ENCODE results near the gene SLC35E1. TPM values are rescaled to one million over a fixed set of nuclear protein-coding genes. Genes with fewer than 3 reads are reported as not detected.

SLC35E1 gene
- total RNA-seq, 5 donors from 2014 or later (not counting 1 experiment from before 2014, with no cell fraction given) = 32.7 to 67.5 (median 36.9) TPM

- H3K27me3 ChIP-seq (replicated peaks in 1 of 2; ENCODE audit: control insufficient read depth in 2 of 2, extremely low read depth in 1 of 2, insufficient read depth in 2 of 2, low read length in 1 of 2) = no peaks in the 10 kb centered on the region
- peak overlapping the region; percentile 84 for H3K27ac ChIP-seq (ENCODE audit: low read length)
- Mint-ChIP-seq H3K36me3 (peaks cover 36% of the 10 kb centered on the region), H3K4me1 (peaks cover 32 to 57% (median 40%) of the 10 kb centered on the region in 3 donors), H3K4me3 (peak overlapping the region; percentile 69 to 75 (median 74)), H3K27ac (peak overlapping the region; percentile 99), H3K9me3 (no peaks in the 10 kb centered on the region), H3K27me3 (no peaks in the 10 kb centered on the region)
- WGBS (ENCODE audit: insufficient coverage) = no CpG with 5 or more reads among the region's 5 CpGs
- no peak for ATAC-seq (replicated peaks in 1 of 4)
- POLR2A ChIA-PET = interaction anchor here in 1 of 2 donors (0.8 to 1.2 kb wide), 6 partner anchors 7 to 94 kb away, joined by 3 to 7 read pairs (median 4); partner anchors contain the start of gene CALR3
- H3K9me3 ChIP-seq = no peaks in the 10 kb centered on the region
- H3K4me3 ChIP-seq (ENCODE audit: control insufficient read depth in 1 of 2, extremely low read depth in 1 of 2, low read length in 1 of 2) = peak overlapping the region in 1 of 2 donors; percentile 32
- peaks cover 2 to 41% of the 10 kb centered on the region in 2 donors for H3K36me3 ChIP-seq (ENCODE audit: control insufficient read depth in 2 of 2, extremely low read depth in 1 of 2, insufficient read depth in 1 of 2, low read length in 1 of 2)
- CTCF ChIA-PET = interaction anchor here in 1 of 2 donors (0.8 to 1.5 kb wide), 5 partner anchors 17 to 27 kb away, joined by 3 to 11 read pairs (median 5); no protein-coding TSS in a partner anchor
- peaks cover 10 to 61% of the 10 kb centered on the region in 2 experiments for H3K4me1 ChIP-seq (ENCODE audit: control insufficient read depth in 1 of 2, extremely low read depth in 1 of 2, insufficient read depth in 2 of 2, low read length in 2 of 2)
- DNase-seq = no peak
These were observed 5.5 kb downstream of the SLC35E1 start for GRCh38 chr19:16566702-16567101.

DNA sequence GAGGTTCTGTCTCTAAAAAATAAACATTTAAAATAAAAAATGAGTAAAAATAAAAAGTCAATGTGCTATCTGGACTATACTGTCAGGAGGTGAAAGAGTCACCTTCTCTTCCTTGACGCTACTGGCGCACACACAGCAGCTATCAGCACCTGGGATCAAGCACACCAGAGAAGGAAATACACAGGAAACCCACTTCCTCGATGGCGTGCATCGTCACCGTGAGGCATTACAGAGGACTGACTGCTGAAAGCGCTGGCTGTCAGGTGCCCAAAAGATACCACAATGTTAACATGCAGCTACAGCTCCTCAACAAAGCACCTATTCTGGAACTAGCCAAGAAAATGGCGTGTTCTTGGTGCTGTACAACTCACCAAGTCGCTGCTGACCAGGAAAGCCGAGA, 6.1 kb downstream of the SLC35E1 start:
- ATAC-seq (replicated peaks in 1 of 4) (peak; percentile 99 to 100 (median 100)), DNase-seq (peak; percentile 64 to 95 (median 87))
- Histone ChIP-seq H3K4me1 (ENCODE audit: control insufficient read depth in 1 of 2, extremely low read depth in 1 of 2, insufficient read depth in 2 of 2, low read length in 2 of 2) (peaks cover 10 to 55% of the 10 kb centered on the region in 2 experiments), H3K9me3 (no peaks in the 10 kb centered on the region), H3K27ac (ENCODE audit: low read length) (peak overlapping the region; percentile 84), H3K4me3 (ENCODE audit: control insufficient read depth in 1 of 2, extremely low read depth in 1 of 2, low read length in 1 of 2) (peak overlapping the region in 1 of 2 donors; percentile 32), H3K36me3 (ENCODE audit: control insufficient read depth in 2 of 2, extremely low read depth in 1 of 2, insufficient read depth in 1 of 2, low read length in 1 of 2) (peaks cover 8 to 46% of the 10 kb centered on the region in 2 donors), H3K27me3 (replicated peaks in 1 of 2; ENCODE audit: control insufficient read depth in 2 of 2, extremely low read depth in 1 of 2, insufficient read depth in 2 of 2, low read length in 1 of 2) (no peaks in the 10 kb centered on the region)
- CTCF ChIA-PET = interaction anchor here in 1 of 2 donors (0.6 to 1.5 kb wide), 5 partner anchors 18 to 63 kb away, joined by 3 to 11 read pairs (median 3); no protein-coding TSS in a partner anchor
- POLR2A ChIA-PET = interaction anchor here in 1 of 2 donors (0.5 to 1.2 kb wide), 7 partner anchors 8 to 94 kb away, joined by 3 to 7 read pairs (median 3); partner anchors contain the start of gene CALR3
- H3K36me3 Mint-ChIP-seq = peaks cover 41% of the 10 kb centered on the region
- no peaks in the 10 kb centered on the region for H3K9me3 Mint-ChIP-seq
- H3K4me3 Mint-ChIP-seq = peak overlapping the region; percentile 69 to 75 (median 74)
- 4% methylated on average over 10 of the region's 10 CpGs for WGBS (ENCODE audit: insufficient coverage)
- peaks cover 26 to 52% (median 35%) of the 10 kb centered on the region in 3 donors for H3K4me1 Mint-ChIP-seq
- no peaks in the 10 kb centered on the region for H3K27me3 Mint-ChIP-seq
- H3K27ac Mint-ChIP-seq = peak overlapping the region; percentile 99

DNA sequence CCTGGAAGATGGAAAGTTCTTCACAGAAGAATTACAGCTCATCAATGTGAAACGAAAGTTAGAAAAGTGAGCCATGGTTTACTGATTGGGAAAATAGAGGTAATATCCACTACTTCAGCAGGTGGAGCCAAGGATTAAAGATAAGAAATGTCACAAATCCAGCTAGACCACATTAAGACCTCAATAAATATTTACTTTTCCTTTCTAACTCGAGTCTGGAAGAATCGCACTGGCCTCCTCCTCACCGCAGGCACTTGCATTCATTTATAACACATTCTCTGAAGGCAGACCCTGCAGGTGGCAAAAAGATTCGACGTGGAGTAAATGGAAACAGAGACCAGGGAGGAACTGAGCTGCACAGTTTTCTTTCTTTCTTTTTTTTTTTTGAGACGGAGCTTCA, 7.4 kb downstream of the SLC35E1 start:
- no peaks in the 10 kb centered on the region for H3K27me3 ChIP-seq (replicated peaks in 1 of 2; ENCODE audit: control insufficient read depth in 2 of 2, extremely low read depth in 1 of 2, insufficient read depth in 2 of 2, low read length in 1 of 2)
- peaks cover 10 to 43% of the 10 kb centered on the region in 2 experiments for H3K4me1 ChIP-seq (ENCODE audit: control insufficient read depth in 1 of 2, extremely low read depth in 1 of 2, insufficient read depth in 2 of 2, low read length in 2 of 2)
- H3K4me3 ChIP-seq (ENCODE audit: control insufficient read depth in 1 of 2, extremely low read depth in 1 of 2, low read length in 1 of 2) = no peak overlapping the region
- H3K36me3 ChIP-seq (ENCODE audit: control insufficient read depth in 2 of 2, extremely low read depth in 1 of 2, insufficient read depth in 1 of 2, low read length in 1 of 2) = peaks cover 15 to 47% of the 10 kb centered on the region in 2 donors
- no peaks in the 10 kb centered on the region for H3K9me3 Mint-ChIP-seq
- DNase-seq = no peak
- CTCF ChIA-PET = no interaction called here
- no peaks in the 10 kb centered on the region for H3K9me3 ChIP-seq
- POLR2A ChIA-PET = no interaction called here
- ATAC-seq (replicated peaks in 1 of 4) = no peak
- H3K4me3 Mint-ChIP-seq = peak overlapping the region in 1 of 3 donors; percentile 27
- H3K36me3 Mint-ChIP-seq = peaks cover 46% of the 10 kb centered on the region
- H3K27me3 Mint-ChIP-seq = no peaks in the 10 kb centered on the region
- peaks cover 22 to 39% (median 24%) of the 10 kb centered on the region in 3 donors for H3K4me1 Mint-ChIP-seq
- 90% methylated on average over 2 of the region's 7 CpGs for WGBS (ENCODE audit: insufficient coverage)
- no peak overlapping the region for H3K27ac ChIP-seq (ENCODE audit: low read length)
- H3K27ac Mint-ChIP-seq = peak overlapping the region; percentile 39 to 65

GRCh38 chr19:16562608-16563025, 9.6 kb downstream of the SLC35E1 start:
- Mint-ChIP-seq H3K27ac (no peak overlapping the region), H3K4me3 (no peak overlapping the region), H3K9me3 (no peaks in the 10 kb centered on the region), H3K36me3 (peaks cover 44% of the 10 kb centered on the region), H3K4me1 (peaks cover 10 to 26% (median 16%) of the 10 kb centered on the region in 3 donors), H3K27me3 (no peaks in the 10 kb centered on the region)
- POLR2A ChIA-PET = no interaction called here
- CTCF ChIA-PET = no interaction called here
- peaks cover 10 to 28% of the 10 kb centered on the region in 2 experiments for H3K4me1 ChIP-seq (ENCODE audit: control insufficient read depth in 1 of 2, extremely low read depth in 1 of 2, insufficient read depth in 2 of 2, low read length in 2 of 2)
- WGBS (ENCODE audit: insufficient coverage) = 96% methylated on average over 5 of the region's 6 CpGs
- H3K27ac ChIP-seq (ENCODE audit: low read length) = no peak overlapping the region
- H3K9me3 ChIP-seq = no peaks in the 10 kb centered on the region
- H3K27me3 ChIP-seq (replicated peaks in 1 of 2; ENCODE audit: control insufficient read depth in 2 of 2, extremely low read depth in 1 of 2, insufficient read depth in 2 of 2, low read length in 1 of 2) = no peaks in the 10 kb centered on the region
- H3K4me3 ChIP-seq (ENCODE audit: control insufficient read depth in 1 of 2, extremely low read depth in 1 of 2, low read length in 1 of 2) = no peak overlapping the region
- ATAC-seq (replicated peaks in 1 of 4) (no peak), DNase-seq (no peak)
- H3K36me3 ChIP-seq (ENCODE audit: control insufficient read depth in 2 of 2, extremely low read depth in 1 of 2, insufficient read depth in 1 of 2, low read length in 1 of 2) = peaks cover 15 to 42% of the 10 kb centered on the region in 2 donors

DNA sequence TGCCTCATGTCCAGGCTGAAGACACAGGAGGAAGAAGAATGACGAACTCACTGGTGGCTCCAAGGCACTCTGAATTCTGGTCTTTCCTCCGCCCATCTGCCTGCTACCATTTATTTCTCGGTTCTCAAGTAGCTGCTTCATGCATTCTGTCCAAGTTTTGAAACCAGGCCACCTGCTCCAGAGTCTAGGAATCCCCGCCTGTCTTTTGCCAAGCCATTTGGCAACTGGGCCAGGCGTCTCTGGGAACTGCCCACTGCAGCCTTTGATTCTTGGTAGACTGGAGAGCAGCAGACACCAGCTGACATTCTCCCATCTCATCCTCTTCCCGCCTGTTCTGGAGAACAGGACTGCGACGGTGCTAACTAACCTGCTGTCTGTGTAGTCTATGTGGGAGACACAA, 10.8 kb downstream of the SLC35E1 start:
- DNase-seq (no peak), ATAC-seq (replicated peaks in 1 of 4) (no peak)
- H3K4me1 ChIP-seq (ENCODE audit: control insufficient read depth in 1 of 2, extremely low read depth in 1 of 2, insufficient read depth in 2 of 2, low read length in 2 of 2) = peaks cover 4 to 15% of the 10 kb centered on the region in 2 experiments
- H3K4me1 Mint-ChIP-seq = peaks cover 7 to 18% (median 10%) of the 10 kb centered on the region in 3 donors
- no peak overlapping the region for H3K4me3 ChIP-seq (ENCODE audit: control insufficient read depth in 1 of 2, extremely low read depth in 1 of 2, low read length in 1 of 2)
- H3K36me3 ChIP-seq (ENCODE audit: control insufficient read depth in 2 of 2, extremely low read depth in 1 of 2, insufficient read depth in 1 of 2, low read length in 1 of 2) = peaks cover 17 to 48% of the 10 kb centered on the region in 2 donors
- no peak overlapping the region for H3K4me3 Mint-ChIP-seq
- 98% methylated on average over 4 of the region's 8 CpGs for WGBS (ENCODE audit: insufficient coverage)
- ChIA-PET POLR2A (interaction anchor here in 1 of 2 donors (0.6 kb wide), 1 partner anchor 33 kb away, joined by 3 read pairs; no protein-coding TSS in a partner anchor), CTCF (no interaction called here)
- H3K27me3 Mint-ChIP-seq = no peaks in the 10 kb centered on the region
- no peak overlapping the region for H3K27ac ChIP-seq (ENCODE audit: low read length)
- H3K9me3 Mint-ChIP-seq = no peaks in the 10 kb centered on the region
- H3K9me3 ChIP-seq = no peaks in the 10 kb centered on the region
- peaks cover 42% of the 10 kb centered on the region for H3K36me3 Mint-ChIP-seq
- no peaks in the 10 kb centered on the region for H3K27me3 ChIP-seq (replicated peaks in 1 of 2; ENCODE audit: control insufficient read depth in 2 of 2, extremely low read depth in 1 of 2, insufficient read depth in 2 of 2, low read length in 1 of 2)
- no peak overlapping the region for H3K27ac Mint-ChIP-seq

- Mint-ChIP-seq H3K4me1 (peaks cover 4 to 10% (median 5%) of the 10 kb centered on the region in 3 donors), H3K9me3 (no peaks in the 10 kb centered on the region), H3K27ac (no peak overlapping the region), H3K4me3 (no peak overlapping the region), H3K36me3 (peaks cover 42% of the 10 kb centered on the region), H3K27me3 (no peaks in the 10 kb centered on the region)
- ChIA-PET CTCF (no interaction called here), POLR2A (no interaction called here)
- no peaks in the 10 kb centered on the region for H3K4me1 ChIP-seq (ENCODE audit: control insufficient read depth in 1 of 2, extremely low read depth in 1 of 2, insufficient read depth in 2 of 2, low read length in 2 of 2)
- 97% methylated on average over 9 of the region's 10 CpGs for WGBS (ENCODE audit: insufficient coverage)
- DNase-seq = no peak
- H3K27me3 ChIP-seq (replicated peaks in 1 of 2; ENCODE audit: control insufficient read depth in 2 of 2, extremely low read depth in 1 of 2, insufficient read depth in 2 of 2, low read length in 1 of 2) = no peaks in the 10 kb centered on the region
- no peak overlapping the region for H3K27ac ChIP-seq (ENCODE audit: low read length)
- H3K9me3 ChIP-seq = no peaks in the 10 kb centered on the region
- H3K36me3 ChIP-seq (ENCODE audit: control insufficient read depth in 2 of 2, extremely low read depth in 1 of 2, insufficient read depth in 1 of 2, low read length in 1 of 2) = peaks cover 20 to 51% of the 10 kb centered on the region in 2 donors
- no peak overlapping the region for H3K4me3 ChIP-seq (ENCODE audit: control insufficient read depth in 1 of 2, extremely low read depth in 1 of 2, low read length in 1 of 2)
- ATAC-seq (replicated peaks in 1 of 4) = no peak
These were observed 12.4 kb downstream of the SLC35E1 start for GRCh38 chr19:16559780-16560276.
